Muscle layer of colon (tissue), 2 donors: ENCODE data around the gene CACNA1D.

Experiments
- H3K27ac ChIP-seq: one replicate; pipeline ENCODE4 v1.7.0; 2013; ENCODE audit warnings: low read depth, mild to moderate bottlenecking, low read length, moderate library complexity
- H3K27me3 ChIP-seq, 2 donors: one replicate each; pipeline ENCODE4 v1.7.0; 2013; ENCODE audit warnings: low read length in 2 of 2, mild to moderate bottlenecking in 2 of 2; ENCODE audit not compliant: insufficient read depth in 2 of 2, control insufficient read depth in 1 of 2
- H3K36me3 ChIP-seq: one replicate; pipeline ENCODE4 v1.7.0; 2013; ENCODE audit warnings: mild to moderate bottlenecking, low read length; ENCODE audit not compliant: insufficient read depth
- H3K4me1 ChIP-seq: one replicate; pipeline ENCODE4 v1.7.0; 2013; ENCODE audit warnings: mild to moderate bottlenecking, low read length; ENCODE audit not compliant: insufficient read depth
- H3K4me3 ChIP-seq, 2 donors: one replicate each; pipeline ENCODE4 v1.7.0; 2013; ENCODE audit warnings: low read length in 2 of 2, low read depth in 1 of 2, mild to moderate bottlenecking in 1 of 2, moderate library complexity in 1 of 2
- H3K9ac ChIP-seq: one replicate; pipeline ENCODE4 v1.7.0; 2013; ENCODE audit warnings: low read length
- H3K9me3 ChIP-seq: one replicate; pipeline ENCODE4 v1.7.0; 2013; ENCODE audit warnings: mild to moderate bottlenecking, low read length
- donor health status: abdominal sarcoma.
- donor health status: Adenocarcinoma of cecum.

Gene CACNA1D

DNA sequence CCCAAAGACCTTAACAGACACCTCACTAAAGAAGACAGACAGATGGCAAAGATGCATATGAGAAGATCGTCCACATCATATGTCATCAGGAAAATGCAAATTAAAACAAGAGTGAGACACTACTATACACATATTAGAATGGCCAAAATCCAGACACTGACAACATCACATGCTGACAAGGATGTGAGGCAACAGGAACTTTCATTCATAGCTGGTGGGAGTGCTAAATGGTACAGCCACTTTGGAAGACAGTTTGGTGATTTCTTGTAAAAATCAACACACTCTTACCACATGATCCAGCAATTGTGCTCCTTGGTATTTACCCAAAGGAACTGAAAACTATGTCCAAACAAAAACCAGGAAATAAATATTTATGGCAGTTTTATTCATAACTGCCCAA, 334.2 kb downstream of the CACNA1D start:
- H3K27ac ChIP-seq: no peak overlapping the region
- H3K36me3 ChIP-seq: no peaks in the 10 kb centered on the region

DNA sequence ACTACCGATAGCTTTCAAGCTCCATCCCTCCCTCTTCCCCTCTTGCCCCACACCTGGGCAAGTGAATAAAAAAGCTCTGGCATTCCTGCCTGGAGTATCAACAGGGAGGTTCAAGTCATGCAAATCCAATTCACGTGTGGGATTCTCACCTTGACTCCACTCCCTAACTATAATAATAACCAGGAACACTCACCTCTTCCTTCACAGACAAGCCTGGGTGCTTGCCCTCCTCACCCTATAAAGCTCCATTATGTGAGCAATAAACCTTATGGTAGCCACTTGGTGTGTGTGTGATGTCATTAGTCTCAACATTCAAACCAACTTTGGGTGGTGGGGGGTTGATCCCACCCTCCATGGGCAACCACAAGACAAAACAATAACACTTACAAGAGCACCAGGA, 335.2 kb downstream of the CACNA1D start:
- Histone ChIP-seq H3K9me3 (no peaks in the 10 kb centered on the region), H3K4me3 (no peak overlapping the region), H3K4me1 (no peaks in the 10 kb centered on the region), H3K9ac (no peak overlapping the region), H3K36me3 (no peaks in the 10 kb centered on the region), H3K27me3 (no peaks in the 10 kb centered on the region), H3K27ac (no peak overlapping the region)

More for the DNA sequence above, 334.2 kb downstream of the CACNA1D start:
- Histone ChIP-seq H3K9me3 (no peaks in the 10 kb centered on the region), H3K4me1 (no peaks in the 10 kb centered on the region), H3K4me3 (no peak overlapping the region), H3K27me3 (no peaks in the 10 kb centered on the region), H3K9ac (no peak overlapping the region)

- H3K9me3 ChIP-seq: no peaks in the 10 kb centered on the region
- no peak overlapping the region for H3K27ac ChIP-seq
- no peaks in the 10 kb centered on the region for H3K4me1 ChIP-seq
- no peak overlapping the region for H3K4me3 ChIP-seq
- no peak overlapping the region for H3K9ac ChIP-seq
- H3K36me3 ChIP-seq: no peaks in the 10 kb centered on the region
- H3K27me3 ChIP-seq: no peaks in the 10 kb centered on the region
Observed at GRCh38 chr3:53830944-53831343, 336.5 kb downstream of the CACNA1D start.

GRCh38 chr3:53833053-53833645, 338.7 kb downstream of the CACNA1D start:
- Histone ChIP-seq H3K27me3 (no peaks in the 10 kb centered on the region), H3K9me3 (no peaks in the 10 kb centered on the region), H3K27ac (no peak overlapping the region), H3K9ac (no peak overlapping the region), H3K4me3 (no peak overlapping the region), H3K4me1 (no peaks in the 10 kb centered on the region), H3K36me3 (no peaks in the 10 kb centered on the region)

- Histone ChIP-seq H3K27ac (no peak overlapping the region), H3K4me1 (no peaks in the 10 kb centered on the region), H3K4me3 (no peak overlapping the region), H3K27me3 (no peaks in the 10 kb centered on the region), H3K9ac (no peak overlapping the region), H3K9me3 (no peaks in the 10 kb centered on the region), H3K36me3 (no peaks in the 10 kb centered on the region)
Observed at GRCh38 chr3:53833700-53834099, 339.3 kb downstream of the CACNA1D start.

GRCh38 chr3:53834429-53835095, 340.2 kb downstream of the CACNA1D start:
- H3K9ac ChIP-seq: no peak overlapping the region
- no peak overlapping the region for H3K4me3 ChIP-seq
- no peaks in the 10 kb centered on the region for H3K9me3 ChIP-seq
- no peaks in the 10 kb centered on the region for H3K27me3 ChIP-seq
- no peak overlapping the region for H3K27ac ChIP-seq
- no peaks in the 10 kb centered on the region for H3K4me1 ChIP-seq
- no peaks in the 10 kb centered on the region for H3K36me3 ChIP-seq

DNA sequence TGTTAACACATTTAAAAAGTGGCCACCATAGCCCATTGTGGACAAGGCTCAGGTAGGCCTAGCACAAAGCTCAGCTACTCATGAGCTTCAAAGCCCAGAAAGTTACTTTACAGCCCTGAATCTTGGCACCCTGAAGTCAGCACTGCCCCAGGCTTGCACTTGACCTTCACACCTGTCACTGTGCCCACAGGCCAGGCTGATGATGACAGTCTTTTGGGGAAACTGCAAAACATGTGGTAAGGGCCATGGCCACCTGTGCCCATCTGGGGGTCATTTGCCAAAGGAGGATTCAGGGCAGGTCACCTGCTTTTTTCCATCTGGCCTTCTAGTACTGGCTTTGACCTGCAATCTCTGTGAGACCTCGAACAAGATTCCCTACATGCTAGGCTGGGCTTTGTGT, 340.8 kb downstream of the CACNA1D start:
- no peaks in the 10 kb centered on the region for H3K27me3 ChIP-seq
- no peak overlapping the region for H3K27ac ChIP-seq
- H3K9me3 ChIP-seq: no peaks in the 10 kb centered on the region
- H3K9ac ChIP-seq: no peak overlapping the region
- no peaks in the 10 kb centered on the region for H3K4me1 ChIP-seq
- no peaks in the 10 kb centered on the region for H3K36me3 ChIP-seq
- H3K4me3 ChIP-seq: no peak overlapping the region

DNA sequence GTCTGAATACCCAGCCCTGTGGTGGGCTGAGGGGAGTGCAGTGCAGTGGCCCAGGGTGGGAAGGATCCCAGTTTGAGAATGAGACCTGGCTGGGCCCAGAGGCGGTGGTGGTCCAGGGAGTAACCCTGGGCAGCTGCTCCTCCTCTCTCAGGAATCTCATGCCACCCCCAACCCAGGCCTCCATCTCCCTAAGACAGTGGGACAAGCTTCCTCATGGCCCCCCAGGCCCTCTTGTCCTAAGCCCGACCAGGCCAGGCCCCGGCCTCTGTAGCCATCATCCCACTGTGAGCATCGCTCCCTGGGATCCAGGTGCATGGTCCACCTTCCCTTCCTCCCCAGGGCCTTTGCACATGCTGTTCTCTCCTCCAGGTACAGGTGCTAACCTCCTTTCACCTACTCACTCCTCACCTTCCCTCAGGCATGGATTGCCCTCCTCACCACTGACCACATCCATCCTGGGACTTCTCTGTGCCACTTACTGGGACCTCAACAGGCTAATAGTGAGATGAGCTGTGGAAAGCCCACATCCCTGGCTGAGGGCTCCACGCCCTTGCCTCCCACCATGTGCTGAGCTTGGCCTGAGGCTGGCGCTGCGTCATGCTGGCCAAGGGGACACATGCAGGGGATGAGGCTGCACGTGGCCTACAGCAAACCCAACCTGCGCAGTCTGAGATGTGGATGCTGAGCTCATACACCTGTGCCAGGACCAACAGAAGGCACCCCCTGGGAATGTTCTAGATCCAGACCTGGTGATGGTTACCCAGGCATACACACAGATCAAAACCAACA, 341.9 kb downstream of the CACNA1D start:
- Histone ChIP-seq H3K36me3 (no peaks in the 10 kb centered on the region), H3K4me3 (no peak overlapping the region), H3K4me1 (no peaks in the 10 kb centered on the region), H3K27me3 (no peaks in the 10 kb centered on the region), H3K27ac (no peak overlapping the region), H3K9me3 (no peaks in the 10 kb centered on the region), H3K9ac (no peak overlapping the region)

- H3K4me3 ChIP-seq: no peak overlapping the region
- H3K9ac ChIP-seq: no peak overlapping the region
- H3K9me3 ChIP-seq: no peaks in the 10 kb centered on the region
- H3K36me3 ChIP-seq: no peaks in the 10 kb centered on the region
- no peak overlapping the region for H3K27ac ChIP-seq
- H3K4me1 ChIP-seq: no peaks in the 10 kb centered on the region
- no peaks in the 10 kb centered on the region for H3K27me3 ChIP-seq
Observed at GRCh38 chr3:53837331-53837730, 342.9 kb downstream of the CACNA1D start.

DNA sequence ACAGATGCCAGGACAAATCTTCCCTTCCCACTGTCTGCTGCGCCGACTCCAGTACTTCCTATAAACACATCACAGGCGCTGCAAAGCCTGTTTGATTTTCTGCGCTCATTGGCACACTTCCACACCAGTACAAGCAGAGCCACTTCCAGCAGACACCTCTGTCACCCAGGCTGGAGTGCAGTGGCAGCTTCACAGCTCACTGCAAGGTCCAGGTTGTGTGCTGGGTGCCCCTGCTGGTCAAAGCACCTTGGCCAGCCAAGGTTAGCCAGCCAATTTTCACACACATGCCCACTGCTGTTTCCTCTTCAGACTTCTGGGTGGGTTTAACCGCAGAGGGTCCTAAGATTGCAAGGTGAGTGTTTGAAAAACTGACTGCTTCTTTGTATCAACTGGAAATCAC, 346.9 kb downstream of the CACNA1D start:
- Histone ChIP-seq H3K27ac (no peak overlapping the region), H3K4me1 (no peaks in the 10 kb centered on the region), H3K4me3 (no peak overlapping the region), H3K27me3 (peaks cover 0 to 1% of the 10 kb centered on the region in 2 donors), H3K9ac (no peak overlapping the region), H3K36me3 (no peaks in the 10 kb centered on the region), H3K9me3 (no peaks in the 10 kb centered on the region)

- H3K9me3 ChIP-seq: no peaks in the 10 kb centered on the region
- no peaks in the 10 kb centered on the region for H3K36me3 ChIP-seq
- H3K27ac ChIP-seq: no peak overlapping the region
- peaks cover 9 to 12% of the 10 kb centered on the region in 2 donors for H3K27me3 ChIP-seq
- no peaks in the 10 kb centered on the region for H3K4me1 ChIP-seq
- no peak overlapping the region for H3K4me3 ChIP-seq
- no peak overlapping the region for H3K9ac ChIP-seq
Observed at GRCh38 chr3:53842436-53843194, 348.2 kb downstream of the CACNA1D start.
